Measurements from ENCODE around the gene KIRREL3.

GRCh38 chr11:126583594-126584427 is 416.8 kb downstream of the KIRREL3 start:
- TF ChIP-seq CTCF (IDR thresholded peaks at IDR 0.05; ENCODE audit: insufficient read depth, low read length, poor library complexity, severe bottlenecking) (no peak), EZH2phosphoT487 (conservative IDR thresholded peaks at IDR 0.05; ENCODE audit: low read length) (no peak)

All from SU-DHL-6 (cell line).